ENCODE results near the gene GNAI3. TPM values are rescaled to one million over a fixed set of nuclear protein-coding genes. Genes with fewer than 3 reads are reported as not detected.

Gene GNAI3
- total RNA-seq, 1 experiment from 2014 or later = 9.9 TPM

GRCh38 chr1:109605381-109605780 is 57.0 kb downstream of the GNAI3 start:
- no peak overlapping the region for H2AK5ac ChIP-seq (ENCODE audit: insufficient read length, low read length)

More at GRCh38 chr1:109605381-109605780, 57.0 kb downstream of the GNAI3 start:
- no peak overlapping the region for H2BK15ac ChIP-seq (ENCODE audit: low read depth, low read length)
- no peaks in the 10 kb centered on the region for H3K23me2 ChIP-seq (ENCODE audit: insufficient read length, low read depth, low read length, poor library complexity, severe bottlenecking)
- Mint-ChIP-seq H3K36me3 (ENCODE audit: insufficient read depth in 1 of 3, low read depth in 3 of 3) (no peaks in the 10 kb centered on the region), H3K4me1 (peaks cover 16 to 17% of the 10 kb centered on the region in 2 experiments), H3K27ac (no peak overlapping the region), H3K27me3 (ENCODE audit: low read depth) (no peaks in the 10 kb centered on the region; the same call in 1 of the 2 replicates), H3K9me3 (no peaks in the 10 kb centered on the region), H3K4me3 (no peak overlapping the region)
- H3K79me1 ChIP-seq (ENCODE audit: insufficient read depth, low read depth, low read length, poor library complexity, severe bottlenecking) = no peaks in the 10 kb centered on the region
- no peak overlapping the region for H4K5ac ChIP-seq (ENCODE audit: insufficient read length, low read depth, low read length)
- H3K79me2 ChIP-seq (ENCODE audit: insufficient read depth, low read length) = no peaks in the 10 kb centered on the region
- no peaks in the 10 kb centered on the region for H4K20me1 ChIP-seq (ENCODE audit: control insufficient read depth, insufficient read depth, insufficient read length)
- no peak overlapping the region for H3K56ac ChIP-seq (ENCODE audit: insufficient read length, low read depth, low read length)
- no peak overlapping the region for H2AFZ ChIP-seq (ENCODE audit: low read length)
- H4K8ac ChIP-seq (replicated peaks; ENCODE audit: insufficient read length, low read depth, low read length) = no peak overlapping the region
- peaks cover 8% of the 10 kb centered on the region; the same call in 1 of the 2 replicates for H3K4me1 ChIP-seq (ENCODE audit: insufficient read depth, low read length)
- H3K4me2 ChIP-seq (ENCODE audit: insufficient read depth, insufficient read length, low read length) = no peak overlapping the region
- no peak overlapping the region for H3K18ac ChIP-seq (ENCODE audit: insufficient read length, low read depth, low read length)
- no peak for TF ChIP-seq CTCF (conservative IDR thresholded peaks at IDR 0.05)
- H2BK12ac ChIP-seq (ENCODE audit: insufficient read length, low read depth, low read length) = no peak overlapping the region
- H3K14ac ChIP-seq (ENCODE audit: insufficient read depth, low read length) = no peak overlapping the region
- no peak overlapping the region for H3T11ph ChIP-seq (ENCODE audit: low read length)
- no peak overlapping the region for H2BK120ac ChIP-seq (ENCODE audit: low read depth, low read length, poor library complexity, severe bottlenecking)
- WGBS (ENCODE audit: extremely low coverage, insufficient read length, low lambda C conversion rate) = no CpG with 5 or more reads among the region's 1 CpG
- no peaks in the 10 kb centered on the region for H3K9me3 ChIP-seq (ENCODE audit: control insufficient read depth, low read depth, low read length)
- no peak overlapping the region for H2BK5ac ChIP-seq (ENCODE audit: insufficient read length, low read length)
- no peak overlapping the region for H4K91ac ChIP-seq (ENCODE audit: insufficient read length, low read depth, low read length)
- no peak overlapping the region for H3K9ac ChIP-seq (ENCODE audit: extremely low read depth, insufficient read length, low read length)
- DNase-seq = no peak
- no peak overlapping the region for H2BK20ac ChIP-seq (ENCODE audit: low read depth, low read length, poor library complexity, severe bottlenecking)
- H3K27ac ChIP-seq (ENCODE audit: insufficient read length, low read depth, low read length) = no peak overlapping the region
- H3K23ac ChIP-seq (ENCODE audit: insufficient read length, low read depth, low read length) = no peak overlapping the region
- H3K27me3 ChIP-seq (ENCODE audit: insufficient read depth, low read length) = no peaks in the 10 kb centered on the region
- H3K4ac ChIP-seq (ENCODE audit: low read depth, low read length) = no peak overlapping the region

Data from H9 (cell line).